Keratinocyte (primary cell): ENCODE results near the gene QRICH2. TPM values are rescaled to one million over a fixed set of nuclear protein-coding genes. Genes with fewer than 3 reads are reported as not detected.
A peak's percentile ranks its signal among the peaks of the same experiment; 100 is the strongest.

Source experiments
- DNase-seq: peaks from one replicate; pipeline ENCODE4 v3.0.0-alpha.2; 2011; ENCODE audit warnings: low read depth, missing footprints, low spot score
- FAIRE-seq: peaks from 2 replicates; lab custom pipeline; 2011; peaks lifted over from hg19 to GRCh38; lab: Jason Lieb, UNC
- H2AFZ ChIP-seq: 2 replicates; pipeline ENCODE4 v1.6.0; 2012; ENCODE audit warnings: low read length, control low read depth, inconsistent platforms; ENCODE audit not compliant: control insufficient read depth
- H3K27ac ChIP-seq: 2 replicates; pipeline ENCODE4 v1.5.1; 2011; ENCODE audit warnings: low read length; ENCODE audit not compliant: control insufficient read depth, insufficient read depth
- H3K27me3 ChIP-seq: 3 replicates; pipeline ENCODE4 v1.6.0; 2011; ENCODE audit warnings: low read length; ENCODE audit not compliant: control insufficient read depth, insufficient read depth; ENCODE audit errors: extremely low read depth
- H3K36me3 ChIP-seq, 2 experiments: 2 replicates in 1 of 2; 3 replicates in 1 of 2; pipeline ENCODE4 v1.5.1; 2011; ENCODE audit warnings: low read length in 2 of 2, mild to moderate bottlenecking in 1 of 2; ENCODE audit not compliant: control insufficient read depth in 2 of 2, insufficient read depth in 2 of 2; ENCODE audit errors: extremely low read depth in 1 of 2
- H3K4me1 ChIP-seq: 3 replicates; pipeline ENCODE4 v1.5.1; 2011; ENCODE audit warnings: low read length; ENCODE audit not compliant: control insufficient read depth, insufficient read depth; ENCODE audit errors: extremely low read depth
- H3K4me2 ChIP-seq: 3 replicates; pipeline ENCODE4 v1.6.0; 2011; ENCODE audit warnings: low read depth, low read length; ENCODE audit not compliant: control insufficient read depth, insufficient read depth; ENCODE audit errors: extremely low read depth
- H3K4me3 ChIP-seq, 3 experiments: fragments of 200-600 bp in 1 of 3; sonication (generic) in 1 of 3; 2 replicates in 2 of 3; 3 replicates in 1 of 3; pipeline ENCODE4 v1.5.1; 2011 to 2016; ENCODE audit warnings: low read length in 3 of 3, mild to moderate bottlenecking in 3 of 3, control low read depth in 2 of 3, inconsistent platforms in 1 of 3, low read depth in 1 of 3, mixed read lengths in 1 of 3, mixed run types in 1 of 3, moderate library complexity in 1 of 3; ENCODE audit not compliant: control insufficient read depth in 2 of 3, insufficient read depth in 2 of 3; ENCODE audit errors: extremely low read depth in 1 of 3
- H3K79me2 ChIP-seq: 2 replicates; pipeline ENCODE4 v1.6.0; 2012; ENCODE audit warnings: low read length; ENCODE audit not compliant: control insufficient read depth, insufficient read depth
- H3K9ac ChIP-seq: 3 replicates; pipeline ENCODE4 v1.6.0; 2011; ENCODE audit warnings: low read length; ENCODE audit not compliant: control insufficient read depth, insufficient read depth; ENCODE audit errors: extremely low read depth
- H3K9me1 ChIP-seq: 3 replicates; pipeline ENCODE4 v1.6.0; 2011; ENCODE audit warnings: low read length; ENCODE audit not compliant: control insufficient read depth, insufficient read depth; ENCODE audit errors: extremely low read depth
- H3K9me3 ChIP-seq: 2 replicates; pipeline ENCODE4 v1.5.1; 2012; ENCODE audit warnings: low read depth, low read length; ENCODE audit not compliant: control insufficient read depth
- H4K20me1 ChIP-seq: 3 replicates; pipeline ENCODE4 v1.6.0; 2011; ENCODE audit warnings: low read length; ENCODE audit not compliant: control insufficient read depth, insufficient read depth; ENCODE audit errors: extremely low read depth
- EZH2 ChIP-seq: IDR thresholded peaks from one replicate; pipeline ENCODE4 v1.6.1; 2012; ENCODE audit warnings: inconsistent platforms, mild to moderate bottlenecking, low read length, moderate library complexity
- dilution Hi-C: fragments of 300-500 bp; cut with MboI; formaldehyde crosslinking; loops from one replicate; pipeline ENCODE4 v1.7.0; 2020; ENCODE audit warnings: low sequenced_read_pairs; ENCODE audit not compliant: extremely low pct_ligation_motif_present
- polyA plus RNA-seq, 5 experiments: library from polyadenylated mRNA; depleted of rRNA in 3 of 5; stranded (reverse) in 3 of 5; stranded (forward) in 1 of 5; unstranded in 1 of 5; fragments of >200 nt; gene quantifications; 1 replicate in 1 of 5; 2 replicates in 3 of 5; 3 replicates in 1 of 5; pipeline versions ENCODE4 v1.2.1 to v1.2.3, GENCODE V29; 2011 to 2012; ENCODE audit warnings: missing spikeins in 2 of 5, low read depth in 1 of 5, low replicate concordance in 1 of 5
- TF ChIP-seq, protein P1 (sequence below), 3 experiments: IDR thresholded peaks in 1 of 3; conservative IDR thresholded peaks in 1 of 3; optimal IDR thresholded peaks in 1 of 3; 2 replicates in 2 of 3; 3 replicates in 1 of 3; pipeline versions ENCODE3 to v1.5.1; 2011; ENCODE audit warnings: low read length in 3 of 3, mild to moderate bottlenecking in 3 of 3, moderate library complexity in 2 of 3, control low read depth in 1 of 3, inconsistent platforms in 1 of 3; ENCODE audit not compliant: insufficient read depth in 2 of 3; ENCODE audit errors: extremely low read depth in 1 of 3

Gene QRICH2
- polyA plus RNA-seq, 1 donor (not counting 4 experiments of a cell fraction or from before 2014, with no cell fraction given) = 1.6 TPM

DNA sequence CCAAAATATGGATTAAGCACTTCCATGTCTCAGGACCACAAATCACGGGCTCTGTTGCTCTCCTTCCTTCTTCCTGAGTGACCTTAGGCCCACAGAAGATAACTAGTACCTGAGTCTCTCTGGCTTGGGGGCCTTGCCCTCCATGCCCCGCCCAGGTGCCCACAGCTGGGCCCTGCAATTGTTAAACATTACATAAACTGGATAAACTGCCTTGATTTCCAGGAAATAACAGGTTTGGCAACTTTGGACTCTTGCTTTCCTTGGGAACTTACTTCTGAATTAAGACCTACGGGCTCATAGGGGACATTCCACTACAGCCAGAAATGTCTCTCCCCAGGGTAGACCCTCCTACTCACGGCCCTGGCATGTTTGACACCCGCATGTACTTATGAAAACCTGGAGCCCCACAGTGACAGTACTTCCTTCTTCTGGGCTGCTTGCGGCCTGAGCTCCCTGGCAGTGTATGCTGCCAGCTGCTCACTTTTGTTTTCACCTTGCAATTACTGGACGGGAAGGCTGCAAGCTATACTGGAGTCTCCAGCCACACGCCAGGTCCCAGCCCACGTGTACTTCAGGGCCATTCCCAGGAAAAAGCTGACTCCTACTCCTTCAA lies 45.2 kb downstream of the QRICH2 start:
- Histone ChIP-seq H3K4me2 (peak overlapping the region; percentile 81), H3K4me1 (peaks cover 43% of the 10 kb centered on the region), H3K9me1 (peaks cover 2% of the 10 kb centered on the region), H3K9me3 (no peaks in the 10 kb centered on the region), H3K4me3 (peak overlapping the region in 1 of 3 experiments; percentile 45), H3K27me3 (no peaks in the 10 kb centered on the region), H3K9ac (peak overlapping the region; percentile 64), H3K36me3 (no peaks in the 10 kb centered on the region), H3K27ac (peak overlapping the region; percentile 90), H2AFZ (peak overlapping the region; percentile 89), H4K20me1 (no peaks in the 10 kb centered on the region), H3K79me2 (peaks cover 14% of the 10 kb centered on the region)
- dilution Hi-C loops = no loop called here
- FAIRE-seq (no peak), DNase-seq (no peak)
- TF ChIP-seq, protein P1, sequence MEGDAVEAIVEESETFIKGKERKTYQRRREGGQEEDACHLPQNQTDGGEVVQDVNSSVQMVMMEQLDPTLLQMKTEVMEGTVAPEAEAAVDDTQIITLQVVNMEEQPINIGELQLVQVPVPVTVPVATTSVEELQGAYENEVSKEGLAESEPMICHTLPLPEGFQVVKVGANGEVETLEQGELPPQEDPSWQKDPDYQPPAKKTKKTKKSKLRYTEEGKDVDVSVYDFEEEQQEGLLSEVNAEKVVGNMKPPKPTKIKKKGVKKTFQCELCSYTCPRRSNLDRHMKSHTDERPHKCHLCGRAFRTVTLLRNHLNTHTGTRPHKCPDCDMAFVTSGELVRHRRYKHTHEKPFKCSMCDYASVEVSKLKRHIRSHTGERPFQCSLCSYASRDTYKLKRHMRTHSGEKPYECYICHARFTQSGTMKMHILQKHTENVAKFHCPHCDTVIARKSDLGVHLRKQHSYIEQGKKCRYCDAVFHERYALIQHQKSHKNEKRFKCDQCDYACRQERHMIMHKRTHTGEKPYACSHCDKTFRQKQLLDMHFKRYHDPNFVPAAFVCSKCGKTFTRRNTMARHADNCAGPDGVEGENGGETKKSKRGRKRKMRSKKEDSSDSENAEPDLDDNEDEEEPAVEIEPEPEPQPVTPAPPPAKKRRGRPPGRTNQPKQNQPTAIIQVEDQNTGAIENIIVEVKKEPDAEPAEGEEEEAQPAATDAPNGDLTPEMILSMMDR (optimal IDR thresholded peaks at IDR 0.05 in 1 of 3, IDR thresholded peaks at IDR 0.05 in 1 of 3, conservative IDR thresholded peaks at IDR 0.05 in 1 of 3; ENCODE audit: extremely low read depth in 1 of 3, insufficient read depth in 2 of 3, low read length in 3 of 3) = no peak
- no peak for TF ChIP-seq EZH2

DNA sequence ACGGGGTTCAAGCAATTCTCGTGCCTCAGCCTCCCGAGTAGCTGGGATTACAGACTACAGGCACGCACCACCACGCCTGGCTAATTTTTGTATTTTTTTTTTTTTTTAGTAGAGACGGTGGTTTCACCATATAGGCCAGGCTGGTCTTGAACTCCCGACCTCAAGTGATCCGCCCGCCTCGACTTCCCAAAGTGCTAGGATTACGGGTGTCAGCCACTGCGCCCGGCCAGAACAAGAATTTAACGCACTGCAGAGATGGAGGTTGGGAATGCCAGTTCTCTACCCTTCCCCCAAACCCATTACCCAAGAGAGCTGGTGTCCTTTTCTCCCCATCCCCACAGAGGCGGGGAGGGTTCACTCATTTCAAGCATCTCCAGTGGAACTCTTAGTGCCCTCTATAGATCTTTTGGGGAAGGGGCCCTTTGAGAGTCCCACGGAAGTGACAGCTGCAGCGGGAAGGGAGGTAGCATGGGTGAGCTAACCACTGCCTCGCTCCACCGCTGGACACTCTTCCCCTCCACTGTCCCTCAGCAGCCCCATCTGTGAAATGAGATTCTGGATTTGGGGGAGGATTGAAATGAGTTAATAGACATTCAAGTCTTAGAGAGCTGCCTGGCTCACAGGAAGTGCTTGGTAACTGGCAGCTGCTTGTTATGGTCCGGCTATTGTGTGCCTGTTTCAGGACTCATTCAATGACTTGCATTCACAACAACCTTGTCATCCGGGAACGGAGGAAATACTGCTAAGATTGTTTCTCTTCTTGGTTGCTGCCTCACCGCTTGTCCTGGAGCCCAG lies 46.5 kb downstream of the QRICH2 start:
- DNase-seq = no peak
- peaks cover under 1% of the 10 kb centered on the region for H3K9me1 ChIP-seq
- H3K9ac ChIP-seq = no peak overlapping the region
- H3K27ac ChIP-seq = no peak overlapping the region
- no peaks in the 10 kb centered on the region for H3K27me3 ChIP-seq
- no peak overlapping the region for H3K4me3 ChIP-seq
- TF ChIP-seq EZH2 = no peak
- TF ChIP-seq, protein P1 (optimal IDR thresholded peaks at IDR 0.05 in 1 of 3, IDR thresholded peaks at IDR 0.05 in 1 of 3, conservative IDR thresholded peaks at IDR 0.05 in 1 of 3; ENCODE audit: extremely low read depth in 1 of 3, insufficient read depth in 2 of 3, low read length in 3 of 3) = no peak
- dilution Hi-C loops = no loop called here
- H2AFZ ChIP-seq = no peak overlapping the region
- no peaks in the 10 kb centered on the region for H3K36me3 ChIP-seq
- no peaks in the 10 kb centered on the region for H3K9me3 ChIP-seq
- H3K4me1 ChIP-seq = peaks cover 31% of the 10 kb centered on the region
- H3K79me2 ChIP-seq = peaks cover 7% of the 10 kb centered on the region
- H4K20me1 ChIP-seq = no peaks in the 10 kb centered on the region
- no peak for FAIRE-seq
- no peak overlapping the region for H3K4me2 ChIP-seq
